DOHH2 (cell line): ENCODE results near the gene RHEX.

Experiments
- EZH2phosphoT487 ChIP-seq: fragments of 200-600 bp; sonication (generic); IDR thresholded peaks from 2 replicates; pipeline ENCODE4 v1.6.1; 2017; ENCODE audit warnings: borderline replicate concordance, mild to moderate bottlenecking, antibody characterized with exemption, low read length, moderate library complexity, mixed read lengths
- TF ChIP-seq, protein P1 (sequence below): fragments of 200-600 bp; sonication (generic); IDR thresholded peaks from one replicate; pipeline ENCODE4 v1.5.1; 2014; ENCODE audit warnings: antibody characterized with exemption, mild to moderate bottlenecking, low read depth, low read length; ENCODE audit not compliant: poor library complexity, severe bottlenecking

- TF ChIP-seq, protein P1, sequence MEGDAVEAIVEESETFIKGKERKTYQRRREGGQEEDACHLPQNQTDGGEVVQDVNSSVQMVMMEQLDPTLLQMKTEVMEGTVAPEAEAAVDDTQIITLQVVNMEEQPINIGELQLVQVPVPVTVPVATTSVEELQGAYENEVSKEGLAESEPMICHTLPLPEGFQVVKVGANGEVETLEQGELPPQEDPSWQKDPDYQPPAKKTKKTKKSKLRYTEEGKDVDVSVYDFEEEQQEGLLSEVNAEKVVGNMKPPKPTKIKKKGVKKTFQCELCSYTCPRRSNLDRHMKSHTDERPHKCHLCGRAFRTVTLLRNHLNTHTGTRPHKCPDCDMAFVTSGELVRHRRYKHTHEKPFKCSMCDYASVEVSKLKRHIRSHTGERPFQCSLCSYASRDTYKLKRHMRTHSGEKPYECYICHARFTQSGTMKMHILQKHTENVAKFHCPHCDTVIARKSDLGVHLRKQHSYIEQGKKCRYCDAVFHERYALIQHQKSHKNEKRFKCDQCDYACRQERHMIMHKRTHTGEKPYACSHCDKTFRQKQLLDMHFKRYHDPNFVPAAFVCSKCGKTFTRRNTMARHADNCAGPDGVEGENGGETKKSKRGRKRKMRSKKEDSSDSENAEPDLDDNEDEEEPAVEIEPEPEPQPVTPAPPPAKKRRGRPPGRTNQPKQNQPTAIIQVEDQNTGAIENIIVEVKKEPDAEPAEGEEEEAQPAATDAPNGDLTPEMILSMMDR: no peak
- no peak for TF ChIP-seq EZH2phosphoT487
Measured at GRCh38 chr1:206116873-206117150, 63.8 kb downstream of the RHEX start.
